Adrenal gland (tissue), 5 donors: ENCODE measurements around the gene CNGB1.

Experiments
- POLR2A ChIP-seq, 2 donors: fragments of 450-650 bp; IDR thresholded peaks; one replicate each; pipeline ENCODE4 v1.6.1; 2017; ENCODE audit warnings: antibody characterized with exemption in 2 of 2, mild to moderate bottlenecking in 2 of 2, moderate library complexity in 1 of 2
- TF ChIP-seq, protein P1 (sequence below), 6 experiments: fragments of 450-650 bp in 4 of 6; fragments of 200-600 bp in 2 of 6; sonication (generic) in 1 of 6; IDR thresholded peaks; 1 replicate in 5 of 6; 2 replicates in 1 of 6; pipeline versions ENCODE4 v1.5.1 to v1.8.0; 2016 to 2021; ENCODE audit warnings: antibody characterized with exemption in 6 of 6, mild to moderate bottlenecking in 2 of 6, moderate library complexity in 1 of 6
- donor health status: DM: no; HTN: no; CAD: no.

DNA sequence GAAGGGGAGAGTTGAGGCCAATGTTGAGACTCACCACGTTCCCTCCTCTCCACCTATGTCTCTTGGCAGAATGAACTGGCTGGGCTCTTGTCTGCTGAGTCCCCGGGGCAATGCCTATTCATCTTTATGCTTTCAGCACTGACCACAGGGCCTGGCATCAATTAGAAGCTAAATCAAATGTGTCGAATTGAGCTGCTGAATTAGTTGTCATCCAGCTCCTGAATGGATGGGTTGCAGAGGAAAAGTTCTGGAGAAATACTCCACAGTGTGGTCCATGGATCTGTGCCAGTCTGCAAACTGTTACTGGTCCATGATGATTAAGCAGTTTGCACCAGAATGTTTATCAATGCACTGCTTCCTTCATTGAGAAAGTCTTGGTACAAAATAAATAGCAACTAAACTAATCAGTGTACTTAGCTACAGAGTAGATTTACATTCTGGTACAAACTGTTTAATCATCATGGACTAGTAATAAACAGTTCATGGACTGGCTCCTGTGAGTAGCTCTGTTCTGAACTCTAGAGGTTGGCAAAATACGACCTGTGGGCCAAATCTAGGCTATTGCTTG lies 4.6 kb downstream of the CNGB1 start:
- TF ChIP-seq, protein P1, sequence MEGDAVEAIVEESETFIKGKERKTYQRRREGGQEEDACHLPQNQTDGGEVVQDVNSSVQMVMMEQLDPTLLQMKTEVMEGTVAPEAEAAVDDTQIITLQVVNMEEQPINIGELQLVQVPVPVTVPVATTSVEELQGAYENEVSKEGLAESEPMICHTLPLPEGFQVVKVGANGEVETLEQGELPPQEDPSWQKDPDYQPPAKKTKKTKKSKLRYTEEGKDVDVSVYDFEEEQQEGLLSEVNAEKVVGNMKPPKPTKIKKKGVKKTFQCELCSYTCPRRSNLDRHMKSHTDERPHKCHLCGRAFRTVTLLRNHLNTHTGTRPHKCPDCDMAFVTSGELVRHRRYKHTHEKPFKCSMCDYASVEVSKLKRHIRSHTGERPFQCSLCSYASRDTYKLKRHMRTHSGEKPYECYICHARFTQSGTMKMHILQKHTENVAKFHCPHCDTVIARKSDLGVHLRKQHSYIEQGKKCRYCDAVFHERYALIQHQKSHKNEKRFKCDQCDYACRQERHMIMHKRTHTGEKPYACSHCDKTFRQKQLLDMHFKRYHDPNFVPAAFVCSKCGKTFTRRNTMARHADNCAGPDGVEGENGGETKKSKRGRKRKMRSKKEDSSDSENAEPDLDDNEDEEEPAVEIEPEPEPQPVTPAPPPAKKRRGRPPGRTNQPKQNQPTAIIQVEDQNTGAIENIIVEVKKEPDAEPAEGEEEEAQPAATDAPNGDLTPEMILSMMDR (IDR thresholded peaks at IDR 0.05), result no peak
- TF ChIP-seq POLR2A (IDR thresholded peaks at IDR 0.05), result no peak
